ENCODE measurements around the gene FBXW7.

The FBXW7 gene

GRCh38 chr4:152294331-152294730 is 241.6 kb downstream of the FBXW7 start:
- no peak for FAIRE-seq
- DNase-seq (ENCODE audit: insufficient read length, low spot score), result no peak

GRCh38 chr4:152293527-152293926 is 242.4 kb downstream of the FBXW7 start:
- no peak for DNase-seq (ENCODE audit: insufficient read length, low spot score)
- FAIRE-seq, result no peak
- no peak for TF ChIP-seq CTCF (IDR thresholded peaks at IDR 0.05; ENCODE audit: insufficient read depth, missing control alignments)

More at GRCh38 chr4:152294331-152294730, 241.6 kb downstream of the FBXW7 start:
- no peak for TF ChIP-seq CTCF (IDR thresholded peaks at IDR 0.05; ENCODE audit: insufficient read depth, missing control alignments)

- DNase-seq (ENCODE audit: insufficient read length, low spot score), result no peak
- no peak for TF ChIP-seq CTCF (IDR thresholded peaks at IDR 0.05; ENCODE audit: insufficient read depth, missing control alignments)
- no peak for FAIRE-seq
These were observed 245.4 kb downstream of the FBXW7 start for GRCh38 chr4:152290366-152290921.

- no peak for TF ChIP-seq CTCF (IDR thresholded peaks at IDR 0.05; ENCODE audit: insufficient read depth, missing control alignments)
- FAIRE-seq, result no peak
- no peak for DNase-seq (ENCODE audit: insufficient read length, low spot score)
These were observed 246.0 kb downstream of the FBXW7 start for GRCh38 chr4:152289941-152290340.

- DNase-seq (ENCODE audit: insufficient read length, low spot score) (no peak), FAIRE-seq (no peak)
- TF ChIP-seq CTCF (IDR thresholded peaks at IDR 0.05; ENCODE audit: insufficient read depth, missing control alignments), result no peak
These were observed 246.4 kb downstream of the FBXW7 start for GRCh38 chr4:152289541-152289940.

GRCh38 chr4:152283801-152284470 is 252.0 kb downstream of the FBXW7 start:
- DNase-seq (ENCODE audit: insufficient read length, low spot score) (no peak), FAIRE-seq (no peak)
- no peak for TF ChIP-seq CTCF (IDR thresholded peaks at IDR 0.05; ENCODE audit: insufficient read depth, missing control alignments)

- no peak for TF ChIP-seq CTCF (IDR thresholded peaks at IDR 0.05; ENCODE audit: insufficient read depth, missing control alignments)
- no peak for DNase-seq (ENCODE audit: insufficient read length, low spot score)
- no peak for FAIRE-seq
These were observed 254.1 kb downstream of the FBXW7 start for GRCh38 chr4:152281822-152282221.
